GM19372 (cell line): ENCODE results near the gene SLC35A5.

Experiments used
- ATAC-seq: cut with Tn5 transposase; IDR thresholded peaks from one replicate; pipeline ENCODE4 v1.9.1; 2021; ENCODE audit warnings: mild to moderate bottlenecking, low read depth, moderate library complexity; ENCODE audit not compliant: unreplicated experiment

Gene SLC35A5

GRCh38 chr3:112617285-112617684 lies 55.4 kb downstream of the SLC35A5 start:
- ATAC-seq, result no peak

- peak; percentile 65 for ATAC-seq
These were observed 57.5 kb downstream of the SLC35A5 start for GRCh38 chr3:112619295-112619694.

- no peak for ATAC-seq
These were observed 61.4 kb downstream of the SLC35A5 start for GRCh38 chr3:112623213-112623612.

GRCh38 chr3:112623717-112624116 lies 61.9 kb downstream of the SLC35A5 start:
- no peak for ATAC-seq

- no peak for ATAC-seq
These were observed 65.6 kb downstream of the SLC35A5 start for GRCh38 chr3:112627419-112627818.

GRCh38 chr3:112627919-112628466 lies 66.1 kb downstream of the SLC35A5 start:
- no peak for ATAC-seq

- no peak for ATAC-seq
These were observed 67.6 kb downstream of the SLC35A5 start for GRCh38 chr3:112629425-112629824.

- no peak for ATAC-seq
These were observed 69.4 kb downstream of the SLC35A5 start for GRCh38 chr3:112631257-112631656.

- ATAC-seq, result no peak
These were observed 70.8 kb downstream of the SLC35A5 start for GRCh38 chr3:112632596-112632995.

GRCh38 chr3:112633191-112633590 lies 71.3 kb downstream of the SLC35A5 start:
- ATAC-seq, result no peak

- ATAC-seq, result no peak
These were observed 71.9 kb downstream of the SLC35A5 start for GRCh38 chr3:112633757-112634156.

GRCh38 chr3:112634786-112635541 lies 73.1 kb downstream of the SLC35A5 start:
- no peak for ATAC-seq
